ENCODE results near the gene KCNB1. TPM values are rescaled to one million over a fixed set of nuclear protein-coding genes. Genes with fewer than 3 reads are reported as not detected.
A peak's percentile ranks its signal among the peaks of the same experiment; 100 is the strongest.

Gene KCNB1
- total RNA-seq, 1 donor from 2014 or later, result 9.8 TPM

DNA sequence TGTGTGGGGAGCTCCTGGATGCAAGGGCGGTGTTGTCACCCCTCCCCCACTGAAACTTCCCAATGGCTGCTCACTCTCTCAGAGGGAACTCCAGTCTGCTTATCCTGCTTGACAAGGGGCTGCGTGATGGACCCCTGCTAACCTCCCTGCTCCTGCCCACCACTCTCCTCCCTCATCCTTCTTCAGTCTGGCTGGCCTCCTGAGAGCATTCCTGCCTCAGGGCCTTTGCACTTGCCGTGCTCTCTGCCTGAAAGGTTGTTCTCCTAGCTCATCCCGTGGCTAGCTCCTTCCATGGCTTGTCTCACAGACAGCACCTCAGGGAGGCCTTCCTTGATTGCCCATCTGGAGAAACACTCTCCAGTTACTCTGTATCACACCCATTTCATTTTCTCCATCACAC, 130.7 kb downstream of the KCNB1 start:
- no peak for DNase-seq

GRCh38 chr20:49349694-49350252, 132.7 kb downstream of the KCNB1 start:
- no peak for DNase-seq

DNA sequence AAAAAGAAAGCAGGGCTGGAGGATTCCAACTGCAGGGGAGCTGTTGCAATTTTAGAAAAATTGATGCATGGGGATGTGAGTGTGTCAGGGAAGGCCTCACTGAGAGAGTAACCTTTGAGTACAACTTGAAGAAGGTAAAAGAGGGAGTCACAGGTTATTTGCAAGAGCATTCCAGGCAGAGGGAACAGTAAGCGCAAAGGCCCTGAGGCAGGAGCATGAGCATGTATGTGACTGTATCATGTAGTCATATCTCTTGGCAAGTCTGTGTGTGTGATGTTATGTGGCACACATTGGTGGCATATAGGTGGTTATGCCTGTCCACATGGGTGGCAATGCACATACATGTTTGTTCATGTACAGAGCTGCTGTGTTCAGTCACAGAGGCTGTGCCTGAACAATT, 133.4 kb downstream of the KCNB1 start:
- DNase-seq, result no peak

DNA sequence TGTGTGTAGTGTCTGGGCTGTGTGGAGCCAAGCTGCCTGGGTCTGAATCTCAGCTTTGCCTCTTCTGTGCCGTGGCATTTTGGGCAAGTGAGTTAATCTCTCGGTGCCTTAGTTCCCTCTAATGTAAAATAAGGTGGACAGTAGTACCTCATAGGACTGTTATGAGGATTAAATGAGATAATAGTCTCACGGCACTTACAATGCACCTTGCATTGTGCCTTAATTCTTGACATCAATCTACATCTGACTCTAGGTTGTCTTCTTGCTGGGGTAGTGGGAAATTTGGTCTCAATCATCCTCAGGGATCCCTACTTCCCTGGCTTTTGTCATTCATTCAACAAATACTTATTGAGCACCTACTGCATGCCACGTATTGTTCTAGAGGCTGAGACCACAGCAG, 133.9 kb downstream of the KCNB1 start:
- DNase-seq, result no peak

- DNase-seq, result no peak
These were observed 135.3 kb downstream of the KCNB1 start for GRCh38 chr20:49347156-49347555.

- DNase-seq, result peak; percentile 35
These were observed 135.8 kb downstream of the KCNB1 start for GRCh38 chr20:49346682-49347081.

DNA sequence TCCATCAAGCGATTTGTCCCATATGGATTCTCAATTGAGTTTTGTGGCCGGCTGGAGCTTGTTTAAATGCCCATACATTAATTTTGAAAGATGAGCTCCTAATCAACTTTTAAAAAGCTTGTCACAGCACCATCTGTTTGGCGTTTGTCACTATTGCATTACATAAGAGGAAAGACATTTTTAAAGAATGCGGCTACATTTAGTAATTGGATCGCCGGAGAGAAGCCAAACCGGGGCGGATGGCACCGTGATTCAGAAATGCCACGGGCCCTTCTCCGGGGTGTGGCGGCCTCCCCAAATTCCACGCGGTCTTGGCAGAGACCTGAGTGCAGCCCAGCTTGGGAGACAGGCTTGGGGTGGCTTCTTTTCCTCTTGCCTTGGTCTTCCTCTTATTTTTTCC, 136.9 kb downstream of the KCNB1 start:
- peak; percentile 92 for DNase-seq

- DNase-seq, result peak; percentile 94
These were observed 137.5 kb downstream of the KCNB1 start for GRCh38 chr20:49344975-49345374.

DNA sequence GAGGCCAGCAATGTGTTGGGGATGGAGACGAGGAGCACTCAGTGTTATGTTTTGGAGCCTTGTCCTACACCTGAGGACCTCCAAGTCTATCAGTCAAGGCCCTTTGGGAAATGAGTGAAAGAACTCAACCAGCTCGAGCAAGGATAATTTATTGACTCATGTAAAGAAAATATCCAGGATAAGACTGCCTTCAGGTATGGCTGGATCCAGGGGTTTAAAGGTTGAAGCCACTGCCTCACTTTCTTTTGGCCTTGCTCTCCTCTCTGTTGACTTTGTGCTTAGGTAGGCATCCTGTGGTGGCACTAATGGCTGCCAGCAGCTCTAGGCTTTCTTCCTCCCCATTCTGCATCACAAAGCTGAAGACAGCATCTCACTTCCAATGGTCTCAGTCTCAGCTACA, 138.3 kb downstream of the KCNB1 start:
- DNase-seq, result no peak

DNA sequence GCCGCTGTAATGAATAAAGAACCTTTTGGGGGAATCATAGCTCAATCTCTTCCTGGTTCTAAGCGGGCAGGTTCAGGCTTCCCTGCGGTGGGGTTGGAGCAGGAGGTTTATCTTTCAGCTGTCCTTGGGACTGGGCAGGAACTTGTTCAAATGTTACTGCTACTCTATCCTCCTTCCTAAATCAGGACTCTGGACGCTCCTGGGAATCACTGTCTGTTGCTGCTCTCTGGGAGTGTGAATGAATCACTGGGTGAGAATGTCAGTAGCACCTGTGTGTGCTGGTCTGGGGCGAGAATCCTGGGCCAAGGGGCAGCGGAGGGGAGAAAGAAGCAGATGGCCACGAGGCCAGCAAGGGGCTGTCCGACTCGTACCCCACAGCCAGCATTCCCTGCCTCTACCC, 139.2 kb downstream of the KCNB1 start:
- peak; percentile 57 for DNase-seq

- no peak for DNase-seq
These were observed 142.1 kb downstream of the KCNB1 start for GRCh38 chr20:49340161-49340966.

DNA sequence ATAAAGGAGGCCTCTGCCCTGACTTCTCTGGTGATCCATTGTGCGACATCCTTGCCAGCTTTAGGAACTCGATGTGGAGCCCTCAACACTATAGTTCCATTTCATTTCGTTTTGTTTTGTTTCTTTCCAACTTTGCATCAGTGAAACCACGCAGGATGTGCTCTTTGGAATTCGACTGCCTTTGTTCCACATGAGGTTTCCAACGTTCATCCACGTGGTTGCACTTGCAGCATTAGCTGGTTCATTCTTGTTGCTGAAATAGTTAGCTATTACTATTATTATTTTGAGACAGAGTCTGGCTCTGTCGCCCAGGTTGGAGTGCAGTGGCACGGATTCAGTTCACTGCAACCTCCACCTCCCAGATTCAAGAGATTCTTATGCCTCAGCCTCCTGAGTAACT, 143.3 kb downstream of the KCNB1 start:
- DNase-seq, result no peak

DNA sequence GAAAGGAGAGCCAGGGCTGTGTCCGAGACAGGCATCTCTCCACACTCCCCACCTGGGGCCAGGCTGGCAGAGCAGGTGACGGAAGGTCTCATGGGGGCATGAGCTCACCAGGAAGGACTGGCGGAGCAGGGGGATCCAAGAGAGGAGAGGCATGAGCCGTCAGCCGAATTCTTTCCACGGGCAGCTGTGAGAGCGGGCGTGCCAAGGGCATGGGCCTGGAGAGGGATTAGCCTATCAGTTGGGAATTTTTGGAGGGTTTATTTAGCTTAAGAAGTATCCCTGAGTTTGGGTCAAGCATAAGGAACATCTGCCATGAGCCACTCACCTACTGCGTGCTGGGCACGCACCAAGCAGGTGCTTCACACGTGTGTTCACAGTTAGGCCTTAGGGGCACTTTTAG, 144.4 kb downstream of the KCNB1 start:
- peak; percentile 92 for DNase-seq

DNA sequence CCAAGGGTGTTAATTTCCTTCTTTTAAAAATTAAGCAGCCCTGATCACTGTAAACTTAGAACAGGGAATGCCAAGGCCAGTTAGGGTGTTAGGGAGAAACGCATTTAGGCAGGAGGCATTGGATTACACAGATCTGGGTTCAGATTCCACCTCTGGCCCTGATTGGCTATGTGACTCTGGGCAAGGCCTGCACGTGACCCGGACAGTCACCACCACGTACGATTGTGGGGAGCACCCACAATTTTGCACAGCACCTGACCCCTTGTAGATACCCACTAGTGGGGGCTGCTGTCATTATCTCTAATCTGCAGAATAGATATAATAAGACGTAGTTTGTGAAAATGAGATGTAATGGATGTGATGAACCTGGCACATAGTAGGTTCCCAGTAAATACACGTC, 145.1 kb downstream of the KCNB1 start:
- DNase-seq, result no peak

DNA sequence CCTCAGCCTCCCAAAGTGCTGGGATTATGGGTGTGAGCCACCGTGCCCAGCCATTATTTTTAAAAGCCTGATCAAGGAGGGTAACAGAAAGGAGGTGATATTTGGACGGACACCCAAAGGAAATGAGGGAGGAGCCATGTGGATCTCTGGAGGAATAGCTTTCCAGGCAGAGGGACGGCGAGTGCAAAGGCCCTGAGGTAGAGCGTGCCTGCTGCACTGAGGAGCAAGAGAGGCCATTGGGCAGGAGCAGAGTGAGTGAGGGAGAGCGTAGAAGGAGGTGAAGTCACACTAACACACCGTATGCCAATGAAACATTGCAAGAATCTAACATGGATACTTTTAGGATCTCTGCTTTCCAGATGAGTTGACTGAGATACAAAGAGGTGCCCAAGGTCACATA, 145.7 kb downstream of the KCNB1 start:
- no peak for DNase-seq

- no peak for DNase-seq
These were observed 147.0 kb downstream of the KCNB1 start for GRCh38 chr20:49335476-49335875.

DNA sequence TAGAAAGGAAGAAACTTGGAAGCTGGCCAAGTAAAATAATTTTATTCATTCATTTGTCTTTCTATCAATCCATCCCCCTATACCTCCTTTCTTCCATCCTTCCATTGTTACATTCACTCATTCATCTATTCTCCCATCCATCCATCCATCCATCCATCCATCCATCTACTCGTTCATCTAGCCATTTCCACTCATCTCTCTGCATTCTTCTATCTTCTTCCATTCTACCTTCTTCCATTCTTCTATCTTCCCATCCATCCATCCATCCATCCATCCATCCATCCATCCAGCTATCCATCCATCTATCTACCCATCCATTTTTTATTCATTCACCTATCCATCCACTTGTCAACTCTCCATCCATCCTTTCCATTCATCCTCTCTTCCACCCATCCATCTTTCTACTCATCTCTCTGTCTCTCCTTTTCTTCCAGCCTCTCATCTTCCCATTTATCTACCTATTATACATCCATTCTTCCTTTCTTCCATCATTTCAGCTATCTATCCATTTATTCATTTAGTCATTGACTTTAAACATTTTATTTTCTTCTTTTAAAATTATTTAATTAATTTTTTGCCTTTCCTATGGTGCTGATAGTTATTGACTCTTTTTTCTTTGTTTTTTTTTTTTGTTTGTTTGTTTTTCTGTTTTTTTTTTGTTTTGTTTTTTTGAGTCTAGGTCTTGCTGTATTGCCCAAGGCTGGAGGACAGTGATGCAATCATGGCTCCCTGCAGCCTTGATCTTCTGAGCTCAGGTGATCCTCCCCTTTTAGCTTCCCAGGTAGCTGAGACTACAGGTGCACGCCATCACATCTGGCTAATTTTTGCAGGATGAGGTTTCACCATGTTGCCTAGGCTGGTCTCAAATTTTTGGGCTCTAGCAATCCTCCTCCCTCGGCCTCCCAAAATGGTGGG, 151.5 kb downstream of the KCNB1 start:
- DNase-seq, result no peak

GRCh38 chr20:49328790-49329189, 153.7 kb downstream of the KCNB1 start:
- DNase-seq, result no peak

GRCh38 chr20:49326026-49326425, 156.4 kb downstream of the KCNB1 start:
- DNase-seq, result peak; percentile 34

DNA sequence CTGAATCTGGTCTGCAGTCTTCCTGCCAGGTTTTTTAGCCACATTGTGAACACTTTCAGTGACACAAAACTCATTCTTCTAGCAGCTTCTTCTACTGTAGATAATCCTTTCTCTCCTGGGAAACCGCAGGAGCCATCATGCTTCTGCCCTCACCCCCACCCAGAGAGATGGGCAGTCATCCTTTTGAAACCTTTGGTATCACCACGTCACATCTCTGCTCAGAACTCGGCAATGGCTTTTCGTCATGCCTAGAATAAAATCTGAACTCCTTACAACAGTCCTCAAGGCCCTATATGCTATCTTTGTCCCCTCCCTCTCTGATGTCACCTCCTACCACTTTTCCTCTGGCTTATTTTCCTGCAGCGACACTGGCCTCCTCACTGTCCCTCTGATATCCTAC, 158.2 kb downstream of the KCNB1 start:
- no peak for DNase-seq

DNA sequence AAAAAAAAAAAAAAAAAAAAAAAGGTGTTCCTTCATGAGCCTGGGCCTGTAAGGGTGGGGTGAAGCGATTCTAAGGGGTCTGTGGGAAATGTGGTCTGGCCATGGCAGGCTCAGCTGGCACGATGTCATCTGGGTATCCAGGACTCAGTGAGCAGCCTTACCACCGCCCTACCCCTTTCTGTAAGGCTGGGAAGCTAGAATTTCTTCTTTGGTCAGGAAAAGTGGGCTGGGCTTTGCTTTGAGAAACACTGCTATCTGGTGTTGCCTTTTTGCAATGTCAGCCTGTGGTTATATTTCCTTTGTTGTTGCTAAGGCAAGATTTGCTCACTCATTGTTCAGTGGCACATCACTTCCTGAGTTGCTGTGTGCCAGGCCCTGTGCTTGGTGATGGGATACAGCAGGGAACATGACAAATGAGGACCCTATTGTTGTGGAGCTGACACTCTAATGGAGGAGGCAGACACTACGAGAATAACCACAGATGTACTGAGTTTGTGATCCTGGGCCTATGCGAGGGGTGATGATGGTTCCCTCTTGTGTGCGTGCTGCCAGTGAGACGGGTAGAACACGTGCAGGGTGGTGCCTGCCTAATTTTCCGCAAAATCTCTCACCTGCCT, 158.7 kb downstream of the KCNB1 start:
- DNase-seq, result peak; percentile 70

GRCh38 chr20:49320460-49320859, 162.0 kb downstream of the KCNB1 start:
- DNase-seq, result peak; percentile 44

Measured in tongue (tissue), 2 donors.